Measurements from ENCODE around the gene CEACAM21.

Gene CEACAM21

GRCh38 chr19:41586064-41586463 lies 10.1 kb downstream of the CEACAM21 start:
- no peak for DNase-seq (ENCODE audit: low read depth)

GRCh38 chr19:41587101-41587837 lies 11.3 kb downstream of the CEACAM21 start:
- DNase-seq (ENCODE audit: low read depth) = no peak

DNA sequence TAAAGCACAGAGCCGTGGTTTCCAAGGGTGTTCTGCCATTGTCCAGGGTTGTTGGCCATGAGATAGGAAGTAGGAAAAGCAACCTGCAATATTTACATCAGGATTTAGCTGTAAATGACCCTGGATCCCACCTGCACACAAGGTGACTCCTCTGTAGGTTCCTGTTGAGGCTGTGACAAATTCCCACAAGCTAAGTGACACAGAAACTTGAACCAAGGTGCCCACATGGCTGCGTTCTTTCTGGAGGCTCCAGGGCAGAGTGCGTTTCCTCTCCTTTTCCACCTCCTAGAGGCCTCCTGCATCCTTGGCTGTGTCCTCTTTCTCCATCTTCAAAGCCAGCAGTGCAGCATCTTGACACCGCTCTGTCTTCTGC lies 11.9 kb downstream of the CEACAM21 start:
- DNase-seq (ENCODE audit: low read depth) = no peak

DNA sequence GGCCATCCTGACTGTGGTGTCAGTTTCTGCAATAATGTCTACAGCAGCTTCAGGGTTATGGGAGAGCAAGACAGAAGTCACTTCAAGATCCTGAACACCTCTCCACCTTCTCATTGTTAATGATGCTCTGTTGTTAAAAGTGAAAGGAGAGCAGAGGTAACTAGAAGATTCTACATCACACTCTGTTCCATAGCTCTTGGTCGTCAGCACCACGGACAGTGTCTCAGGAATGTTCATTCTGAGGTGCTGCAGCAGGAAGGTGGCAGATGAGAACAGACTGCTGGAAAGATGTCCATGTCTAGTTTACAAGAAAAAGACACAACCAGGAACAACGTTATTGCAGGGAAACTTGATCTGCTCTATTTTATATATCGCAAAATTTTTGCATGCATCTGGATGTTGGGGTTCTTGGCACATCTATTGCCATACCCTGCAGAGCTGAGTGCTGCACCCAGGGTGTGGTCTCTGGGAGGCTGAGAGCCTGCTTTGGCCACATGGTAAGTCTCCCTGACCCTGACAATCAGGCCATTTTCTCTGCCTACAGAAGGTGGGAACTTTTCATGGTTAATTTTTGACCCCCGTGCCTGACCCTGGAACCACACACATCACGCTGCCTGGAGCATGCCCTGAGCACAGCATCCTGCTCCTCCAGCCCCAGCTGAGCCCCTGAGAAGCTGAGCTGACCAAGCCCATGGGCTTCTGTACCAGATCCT lies 12.7 kb downstream of the CEACAM21 start:
- no peak for DNase-seq (ENCODE audit: low read depth)

DNA sequence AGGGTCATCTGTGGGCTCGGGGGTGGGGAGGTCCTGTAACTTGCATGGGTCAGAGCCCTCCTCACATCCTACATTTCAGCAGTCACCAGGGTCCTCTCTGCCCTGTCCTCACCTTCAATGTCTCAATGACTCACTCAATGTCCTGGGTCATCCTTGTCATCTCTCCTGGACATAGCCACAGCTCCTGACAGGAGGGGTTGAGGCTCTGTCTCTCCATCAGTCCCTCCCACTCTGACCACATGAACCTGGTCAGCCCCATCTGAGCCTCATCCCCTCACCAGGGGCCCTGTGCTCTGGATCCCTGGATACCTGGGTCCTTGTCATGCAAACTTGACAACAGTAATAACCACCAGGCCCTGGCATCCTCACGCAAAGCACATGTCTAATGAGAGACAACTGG lies 13.4 kb downstream of the CEACAM21 start:
- no peak for DNase-seq (ENCODE audit: low read depth)

- DNase-seq (ENCODE audit: low read depth) = no peak
These were observed 15.0 kb downstream of the CEACAM21 start for GRCh38 chr19:41590936-41591335.

GRCh38 chr19:41591951-41592562 lies 16.1 kb downstream of the CEACAM21 start:
- DNase-seq (ENCODE audit: low read depth) = no peak

DNA sequence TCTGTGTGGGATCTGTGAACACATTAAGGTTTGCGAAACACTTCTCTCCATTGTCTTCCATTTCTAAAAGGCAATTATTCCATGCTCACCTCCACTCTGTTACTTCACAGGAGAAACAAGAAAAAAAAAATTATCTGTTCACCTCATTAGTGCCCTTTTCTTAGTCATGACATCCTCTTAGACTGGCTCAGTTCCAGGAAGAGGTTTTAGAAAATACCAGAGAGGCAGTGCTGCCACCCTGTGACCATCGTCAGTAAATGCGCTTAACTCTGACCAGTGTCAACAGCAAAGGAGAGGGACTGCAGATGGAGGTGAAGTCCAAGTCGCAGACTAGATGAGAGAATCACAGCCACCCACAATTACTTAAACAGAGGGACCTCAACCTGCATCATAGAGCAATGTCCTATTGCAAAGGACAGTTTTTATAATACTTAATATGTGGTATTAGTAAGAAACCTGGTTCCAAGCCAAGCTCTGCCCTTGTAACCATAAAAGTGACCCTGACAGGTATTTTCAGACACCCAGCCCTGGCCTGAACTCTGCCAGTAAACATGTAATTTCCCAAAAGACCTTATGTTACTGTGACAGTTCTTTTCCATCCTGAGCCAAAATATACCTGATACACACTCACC lies 19.4 kb downstream of the CEACAM21 start:
- DNase-seq (ENCODE audit: low read depth) = peak; percentile 46

DNA sequence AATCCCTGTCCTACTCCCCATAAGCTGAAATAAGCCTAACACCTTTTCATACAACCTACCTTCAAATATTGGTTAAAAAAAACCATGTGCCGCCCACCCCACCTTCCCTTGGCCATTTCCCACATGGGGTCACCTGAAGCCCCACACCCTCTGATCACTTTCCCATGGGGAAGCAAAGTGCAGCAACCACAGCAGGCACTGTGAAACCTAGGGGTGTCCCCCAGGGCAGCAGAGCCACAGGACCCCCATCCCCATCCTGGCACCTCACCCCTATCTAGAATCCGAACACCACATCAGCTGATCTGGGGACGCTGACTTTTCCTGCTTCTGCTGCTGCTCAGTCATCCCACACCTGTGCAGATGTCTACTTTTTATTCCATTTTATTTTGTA lies 19.9 kb downstream of the CEACAM21 start:
- DNase-seq (ENCODE audit: low read depth) = no peak

DNA sequence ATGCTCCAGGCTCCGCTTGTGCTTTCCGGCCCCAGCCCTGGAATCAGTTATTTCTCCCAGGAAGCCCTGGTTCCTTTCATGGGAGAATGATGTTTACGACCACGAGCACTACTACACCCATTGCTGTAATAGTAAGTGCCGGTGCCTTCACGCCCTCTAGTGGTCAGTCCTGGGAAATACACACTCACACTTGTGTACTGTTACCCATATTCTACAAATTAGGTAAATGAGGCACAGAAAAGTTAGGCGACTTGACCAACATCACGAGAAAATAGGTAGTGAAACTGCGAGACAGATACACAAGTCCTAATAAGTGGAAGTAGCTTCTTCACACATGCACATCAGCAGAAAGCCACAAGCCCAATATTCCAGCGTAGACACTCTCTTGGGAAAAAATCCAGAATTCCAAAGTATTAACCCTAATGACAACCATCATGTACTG lies 21.7 kb downstream of the CEACAM21 start:
- peak; percentile 74 for DNase-seq (ENCODE audit: low read depth)

- no peak for DNase-seq (ENCODE audit: low read depth)
These were observed 23.4 kb downstream of the CEACAM21 start for GRCh38 chr19:41599175-41599966.

DNA sequence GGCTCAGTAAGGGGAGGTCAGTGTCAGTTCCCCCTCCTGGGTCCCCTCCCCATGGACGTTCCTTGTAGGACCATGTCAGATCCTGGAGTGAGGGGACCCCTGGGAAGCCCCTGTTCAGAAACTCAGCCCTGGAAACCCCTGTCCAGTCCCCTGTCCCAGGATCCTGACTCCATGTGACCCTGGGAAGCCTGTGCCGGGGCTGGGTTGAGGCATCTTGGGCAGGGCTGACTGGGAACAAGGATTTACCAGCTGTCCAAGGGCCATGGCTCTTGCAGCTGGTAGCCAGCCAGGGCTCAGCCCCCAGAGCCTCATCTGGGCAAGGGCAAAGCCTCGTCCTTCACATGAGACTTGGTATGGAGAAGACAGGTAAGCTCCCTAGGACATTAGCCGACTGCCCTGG lies 25.8 kb downstream of the CEACAM21 start:
- no peak for DNase-seq (ENCODE audit: low read depth)

DNA sequence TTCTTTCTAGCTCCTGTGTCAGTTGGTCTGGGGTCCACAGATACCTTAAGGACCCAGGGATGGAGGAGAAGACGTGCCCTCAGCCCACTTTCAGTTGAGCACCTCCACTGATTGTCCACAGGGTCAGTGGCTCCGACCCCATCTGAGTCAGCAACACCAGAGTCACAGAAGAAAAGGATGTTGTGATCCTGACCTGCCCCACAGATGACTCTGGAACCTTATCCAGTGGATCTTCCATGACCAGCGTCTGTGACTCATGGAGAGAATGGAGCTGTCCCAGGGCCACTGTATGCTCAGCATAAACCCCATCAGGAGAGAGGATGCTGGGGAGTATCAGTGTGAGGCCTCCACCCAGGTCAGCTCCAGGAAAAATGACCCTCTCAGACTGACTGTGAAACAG lies 28.9 kb downstream of the CEACAM21 start:
- DNase-seq (ENCODE audit: low read depth) = no peak

DNA sequence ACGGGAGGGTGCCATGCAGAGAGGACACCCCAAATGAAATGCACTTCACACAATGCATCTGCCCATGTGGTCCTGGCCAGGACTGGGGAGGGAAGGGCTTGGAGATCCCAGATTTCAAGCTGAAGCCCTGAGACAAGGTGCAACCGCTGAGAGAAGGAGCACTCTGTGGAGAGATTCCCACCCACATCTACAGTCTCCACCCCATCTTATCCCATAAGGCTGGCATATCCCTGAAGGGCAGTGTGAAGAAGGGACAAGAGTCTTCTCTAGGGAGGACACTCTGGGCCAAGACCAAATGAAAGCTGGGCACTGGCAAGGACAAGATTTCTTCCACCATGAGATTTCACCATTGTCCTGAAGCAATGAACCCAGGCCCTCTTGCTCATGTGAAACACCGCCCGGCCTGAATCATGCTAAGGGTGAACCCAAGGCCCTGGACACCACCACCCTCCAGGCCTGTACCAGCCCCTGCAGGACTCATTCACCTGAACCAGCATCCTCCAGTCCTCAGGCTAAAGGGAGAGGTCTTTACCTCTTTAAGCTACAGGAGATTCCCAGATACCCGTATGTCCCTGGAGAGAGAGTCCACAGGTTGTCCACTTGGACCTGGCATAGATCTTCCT lies 30.4 kb downstream of the CEACAM21 start:
- DNase-seq (ENCODE audit: low read depth) = no peak

- DNase-seq (ENCODE audit: low read depth) = no peak
These were observed 31.7 kb downstream of the CEACAM21 start for GRCh38 chr19:41607668-41608067.

DNA sequence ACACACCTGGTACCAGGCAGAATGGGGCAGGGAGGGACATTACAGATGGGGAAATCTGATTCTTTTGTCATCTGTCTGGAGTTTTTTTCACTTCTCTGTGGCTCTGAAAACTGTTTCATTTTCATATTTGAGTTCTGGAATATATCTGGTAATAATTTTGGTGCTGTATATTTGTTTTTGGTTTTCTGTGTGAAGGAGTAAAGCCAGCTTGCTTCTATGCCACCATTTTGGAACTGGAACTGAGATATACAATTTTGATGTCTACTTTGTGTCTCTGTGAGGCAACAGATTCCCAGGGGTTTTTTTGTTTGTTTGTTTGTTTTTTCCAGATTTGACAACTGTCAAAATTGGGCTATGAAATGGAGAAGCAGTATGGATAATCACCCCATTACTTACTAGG lies 34.8 kb downstream of the CEACAM21 start:
- DNase-seq (ENCODE audit: low read depth) = no peak

DNA sequence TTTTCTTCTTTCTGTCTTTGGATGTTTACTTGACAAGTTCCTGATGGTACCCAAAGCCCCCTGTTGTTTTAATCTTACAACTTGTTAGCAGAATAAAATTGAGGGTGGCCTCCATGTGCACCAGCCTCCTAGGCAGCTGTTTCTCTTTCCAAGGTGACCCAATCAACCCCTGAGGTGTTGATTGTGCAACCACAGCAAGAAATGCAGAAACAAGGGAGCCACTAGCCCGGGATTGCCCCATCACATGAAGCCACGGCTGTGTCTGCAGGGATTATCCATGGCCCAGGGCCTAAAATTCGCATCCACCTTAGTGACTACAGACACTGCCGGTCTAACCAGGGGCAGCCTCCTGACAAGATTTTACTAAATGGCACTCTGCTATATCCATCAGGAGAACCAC lies 36.5 kb downstream of the CEACAM21 start:
- DNase-seq (ENCODE audit: low read depth) = no peak

DNA sequence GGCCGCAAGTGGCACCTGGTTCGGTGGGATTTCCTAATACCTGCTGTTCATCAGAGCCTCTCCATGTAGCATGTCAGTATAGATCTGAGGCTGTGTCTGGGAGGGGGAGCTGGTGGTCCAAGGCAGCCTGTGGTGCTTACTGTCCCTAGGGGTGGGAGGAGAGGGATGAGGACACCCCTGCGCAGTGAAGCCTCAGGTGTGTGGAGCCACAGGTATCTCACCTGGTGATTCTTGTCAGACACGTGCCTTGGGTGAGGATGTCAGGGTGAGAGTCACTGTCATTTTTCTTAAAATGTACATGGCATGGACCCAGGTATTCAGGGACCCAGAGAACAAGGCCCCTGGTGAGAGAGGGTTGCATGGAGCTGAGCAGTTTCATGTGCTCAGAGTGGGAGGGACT lies 39.2 kb downstream of the CEACAM21 start:
- DNase-seq (ENCODE audit: low read depth) = no peak

DNA sequence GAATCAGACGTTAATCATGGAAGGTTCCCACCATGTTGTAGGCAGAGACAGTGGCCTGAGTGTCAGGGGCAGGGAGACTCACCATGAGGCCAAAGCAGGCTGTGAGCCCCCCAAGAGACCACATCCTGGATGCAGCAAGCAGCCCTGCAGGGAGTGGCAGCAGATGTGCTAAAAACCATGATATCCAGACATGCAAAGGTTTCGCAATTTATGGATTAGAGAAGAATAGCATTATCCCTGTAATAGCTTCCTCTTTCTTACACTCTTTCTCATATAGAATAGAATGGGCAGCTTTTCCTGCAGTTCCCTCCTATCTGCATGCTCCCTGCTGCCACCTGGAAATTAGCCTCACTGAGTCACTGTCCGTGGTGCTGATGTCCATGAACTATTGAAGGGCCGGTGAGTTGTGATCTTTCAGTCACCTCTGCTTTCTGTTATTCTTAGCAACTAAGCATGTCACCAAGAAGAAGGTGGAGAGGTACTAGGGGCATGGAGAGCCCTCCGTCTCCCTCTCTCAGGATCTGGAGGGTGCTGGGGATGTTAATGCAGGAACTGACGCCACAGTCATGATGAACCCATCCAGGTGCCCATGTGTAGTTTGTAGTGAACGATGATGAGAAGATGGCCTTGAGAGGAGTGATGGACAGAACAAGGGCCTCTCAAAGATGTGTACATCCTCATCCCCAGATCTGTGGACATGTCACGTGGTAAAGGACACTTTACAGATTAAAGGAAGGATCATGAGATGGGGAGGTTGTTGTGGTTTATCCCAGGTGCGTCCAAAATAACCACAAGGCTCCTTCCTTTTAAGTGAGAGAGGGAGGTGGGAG lies 41.0 kb downstream of the CEACAM21 start:
- DNase-seq (ENCODE audit: low read depth) = no peak

DNA sequence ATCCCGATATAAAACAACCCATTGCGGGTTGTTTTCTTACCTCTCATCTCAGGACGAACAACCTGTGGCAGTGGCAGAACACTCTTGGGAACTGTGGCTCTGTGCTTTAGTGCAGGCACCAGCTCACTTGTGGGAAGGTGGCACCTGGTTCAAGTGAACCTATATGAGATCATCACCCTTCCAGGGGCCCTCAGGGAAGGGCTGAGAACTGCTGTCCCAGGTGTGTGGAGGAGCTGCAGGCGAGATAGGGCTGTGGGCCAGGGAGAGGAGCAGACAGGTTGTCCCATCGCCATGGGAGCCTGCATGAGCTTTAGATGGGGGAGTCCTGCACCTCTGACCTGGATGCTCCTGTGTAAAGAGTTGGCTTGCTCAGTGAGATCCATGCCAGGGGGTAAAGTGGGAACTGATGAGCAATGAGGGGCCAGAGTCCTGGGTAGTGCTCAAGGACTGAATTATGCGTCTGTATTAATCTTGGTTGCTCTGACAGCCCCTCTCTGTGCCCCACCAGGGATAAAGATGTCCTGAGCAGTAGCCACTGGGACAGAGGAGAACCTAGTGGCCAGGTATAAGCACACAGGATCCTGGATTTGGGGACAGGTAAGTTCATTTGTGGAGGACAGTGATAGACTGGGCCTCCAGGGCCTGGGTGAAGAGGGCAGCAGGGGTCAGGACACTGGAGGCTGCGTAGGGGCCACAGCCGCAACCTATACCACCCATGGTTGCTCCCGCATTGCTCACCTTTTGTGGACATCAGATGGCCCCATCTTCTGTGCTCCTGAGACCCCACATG lies 42.2 kb downstream of the CEACAM21 start:
- no peak for DNase-seq (ENCODE audit: low read depth)

Measured in activated gamma-delta T cell treated with anti-CD3 and anti-CD28 coated beads, Interleukin-2, amount 50 U/mL, for 16 hours (primary cell).